GM21360 (cell line): ENCODE measurements around the gene KIFBP.
"Not testable (repeated sequence)": the region's sequence is repeated elsewhere in the genome, so short reads cannot be mapped to it uniquely, and the experiment has no call there.

Experiments used
- ATAC-seq: cut with Tn5 transposase; IDR thresholded peaks from one replicate; pipeline ENCODE4 v1.9.1; 2021; ENCODE audit warnings: mild to moderate bottlenecking, moderate library complexity; ENCODE audit not compliant: unreplicated experiment

KIFBP gene, protein sequence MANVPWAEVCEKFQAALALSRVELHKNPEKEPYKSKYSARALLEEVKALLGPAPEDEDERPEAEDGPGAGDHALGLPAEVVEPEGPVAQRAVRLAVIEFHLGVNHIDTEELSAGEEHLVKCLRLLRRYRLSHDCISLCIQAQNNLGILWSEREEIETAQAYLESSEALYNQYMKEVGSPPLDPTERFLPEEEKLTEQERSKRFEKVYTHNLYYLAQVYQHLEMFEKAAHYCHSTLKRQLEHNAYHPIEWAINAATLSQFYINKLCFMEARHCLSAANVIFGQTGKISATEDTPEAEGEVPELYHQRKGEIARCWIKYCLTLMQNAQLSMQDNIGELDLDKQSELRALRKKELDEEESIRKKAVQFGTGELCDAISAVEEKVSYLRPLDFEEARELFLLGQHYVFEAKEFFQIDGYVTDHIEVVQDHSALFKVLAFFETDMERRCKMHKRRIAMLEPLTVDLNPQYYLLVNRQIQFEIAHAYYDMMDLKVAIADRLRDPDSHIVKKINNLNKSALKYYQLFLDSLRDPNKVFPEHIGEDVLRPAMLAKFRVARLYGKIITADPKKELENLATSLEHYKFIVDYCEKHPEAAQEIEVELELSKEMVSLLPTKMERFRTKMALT

DNA sequence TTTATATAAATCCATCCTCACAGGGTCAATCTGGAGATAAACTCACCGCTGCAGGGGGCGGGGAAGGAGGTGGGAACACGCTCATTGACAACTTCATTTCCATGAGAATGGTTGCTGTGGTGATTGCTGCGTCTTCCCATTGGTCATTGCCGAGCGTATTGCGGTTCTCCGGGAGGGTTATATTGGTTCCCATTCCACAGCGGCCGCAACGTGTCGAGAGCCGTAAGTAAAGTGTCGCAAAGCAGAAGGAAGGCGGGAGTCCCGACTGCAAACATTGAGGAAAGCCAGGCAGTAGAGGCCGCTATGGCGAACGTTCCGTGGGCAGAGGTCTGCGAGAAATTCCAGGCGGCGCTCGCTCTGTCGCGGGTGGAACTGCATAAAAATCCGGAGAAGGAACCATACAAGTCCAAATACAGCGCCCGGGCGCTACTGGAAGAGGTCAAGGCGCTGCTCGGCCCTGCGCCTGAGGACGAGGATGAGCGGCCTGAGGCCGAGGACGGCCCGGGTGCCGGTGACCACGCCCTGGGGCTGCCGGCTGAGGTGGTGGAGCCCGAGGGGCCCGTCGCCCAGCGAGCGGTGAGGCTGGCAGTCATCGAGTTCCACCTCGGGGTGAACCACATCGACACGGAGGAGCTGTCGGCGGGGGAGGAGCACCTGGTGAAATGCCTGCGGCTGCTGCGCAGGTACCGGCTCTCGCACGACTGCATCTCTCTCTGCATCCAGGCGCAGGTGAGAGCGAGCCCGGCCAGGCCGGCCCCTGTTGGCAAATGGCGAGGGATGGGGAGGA lies at the start of gene KIFBP:
TSS of gene KIFBP (plus strand) at position 274 of the 787 bp plus-strand sequence. CDS start at position 304, 30 bp downstream.
- ATAC-seq, result peak; percentile 71

DNA sequence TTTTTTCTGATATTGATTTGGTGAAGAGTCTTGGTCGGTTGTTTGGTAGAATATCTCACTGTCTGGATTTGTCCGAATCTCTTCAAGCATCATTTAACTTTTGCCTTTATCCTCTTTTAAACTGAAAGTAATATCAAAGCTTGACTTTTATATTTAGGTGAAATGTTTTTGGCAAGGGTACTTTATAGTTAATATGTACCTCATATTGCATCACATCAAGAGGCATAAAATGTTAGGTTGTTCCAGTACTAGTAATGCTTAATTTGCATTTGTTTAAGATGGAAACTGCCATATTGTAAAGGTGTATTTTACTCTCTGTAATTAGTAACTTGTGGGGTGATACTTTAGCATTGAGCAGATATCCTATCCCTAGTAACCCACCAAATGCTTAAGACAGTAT lies 49.7 kb upstream of the KIFBP start:
- ATAC-seq, result no peak

DNA sequence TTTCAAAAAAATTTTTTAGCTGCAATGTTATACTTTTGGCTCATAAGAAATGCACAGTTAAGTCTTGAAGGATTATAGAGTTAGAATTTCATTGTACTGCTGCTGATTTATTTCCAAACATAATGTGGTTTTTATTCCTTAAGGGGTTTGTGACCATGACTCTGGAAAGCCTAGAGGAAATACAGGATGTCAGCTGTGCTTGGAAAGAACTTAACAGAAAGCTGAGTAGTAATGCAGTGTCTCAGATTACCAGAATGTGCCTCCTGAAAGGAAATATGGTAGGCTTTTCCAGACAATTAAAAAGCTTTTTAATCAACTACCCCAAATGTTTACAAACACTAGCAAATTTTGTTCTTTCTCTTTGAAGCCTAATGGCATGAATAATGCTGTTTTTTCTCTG lies 47.7 kb upstream of the KIFBP start:
- not testable (repeated sequence) for ATAC-seq

DNA sequence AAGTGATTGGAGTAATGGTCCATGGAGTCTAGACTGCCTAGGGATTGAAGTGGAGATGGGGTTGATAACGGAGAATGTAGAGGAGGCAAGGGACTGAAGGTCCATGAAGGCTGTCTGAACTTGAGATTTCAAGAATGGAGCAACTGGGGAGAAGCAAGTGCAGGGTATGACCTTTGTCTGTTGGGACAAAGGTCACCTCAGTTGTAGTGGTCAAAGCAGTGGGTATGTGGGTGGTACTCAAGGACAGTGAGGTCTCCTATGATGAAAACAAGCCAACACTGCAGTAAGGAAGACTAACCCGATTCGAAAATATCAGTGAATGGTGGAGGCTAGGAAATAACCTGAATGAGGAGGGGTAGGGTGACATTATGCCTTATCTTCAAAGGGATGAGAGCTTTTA lies 38.0 kb upstream of the KIFBP start:
- no peak for ATAC-seq

DNA sequence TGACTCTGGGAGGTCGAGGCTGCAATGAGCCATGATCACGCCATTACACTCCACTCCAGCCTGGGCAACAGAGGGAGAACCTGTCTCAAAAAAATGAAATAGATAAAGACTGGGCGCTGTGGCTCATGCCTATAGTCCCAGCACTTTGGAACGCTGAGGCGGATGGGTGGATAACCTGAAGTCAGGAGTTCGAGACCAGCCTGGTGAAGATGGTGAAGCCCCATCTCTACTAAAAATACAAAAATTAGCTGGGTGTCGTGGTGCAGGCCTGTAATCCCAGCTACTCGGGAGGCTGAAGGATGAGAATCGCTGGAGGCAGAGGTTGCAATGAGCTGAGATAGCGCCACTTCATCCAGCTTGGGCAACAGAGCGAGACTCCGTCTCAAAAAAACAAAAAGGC lies 33.7 kb upstream of the KIFBP start:
- ATAC-seq, result no peak

DNA sequence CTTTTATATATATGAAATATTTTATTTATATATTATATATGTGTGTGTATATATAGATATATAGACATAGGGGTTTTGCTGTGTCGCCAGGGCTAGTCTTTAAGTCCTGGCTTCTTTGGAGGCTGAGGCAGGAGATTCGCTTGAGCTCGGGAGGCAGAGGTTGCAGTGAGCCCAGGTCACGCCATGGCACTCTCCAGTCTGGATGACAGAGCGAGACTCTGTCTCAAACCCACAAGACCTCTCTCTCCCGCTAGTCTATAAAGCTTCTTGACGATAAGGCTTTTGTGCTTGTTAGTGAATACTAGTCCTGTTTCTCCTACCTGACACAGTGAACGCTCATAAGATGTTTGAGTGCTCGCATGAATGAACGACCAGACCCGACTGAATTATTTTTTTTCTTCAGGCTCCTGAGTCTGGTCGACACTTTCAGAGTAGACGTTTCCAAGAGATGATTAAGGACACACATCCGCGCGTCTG lies 33.2 kb upstream of the KIFBP start:
- ATAC-seq, result peak; percentile 4

DNA sequence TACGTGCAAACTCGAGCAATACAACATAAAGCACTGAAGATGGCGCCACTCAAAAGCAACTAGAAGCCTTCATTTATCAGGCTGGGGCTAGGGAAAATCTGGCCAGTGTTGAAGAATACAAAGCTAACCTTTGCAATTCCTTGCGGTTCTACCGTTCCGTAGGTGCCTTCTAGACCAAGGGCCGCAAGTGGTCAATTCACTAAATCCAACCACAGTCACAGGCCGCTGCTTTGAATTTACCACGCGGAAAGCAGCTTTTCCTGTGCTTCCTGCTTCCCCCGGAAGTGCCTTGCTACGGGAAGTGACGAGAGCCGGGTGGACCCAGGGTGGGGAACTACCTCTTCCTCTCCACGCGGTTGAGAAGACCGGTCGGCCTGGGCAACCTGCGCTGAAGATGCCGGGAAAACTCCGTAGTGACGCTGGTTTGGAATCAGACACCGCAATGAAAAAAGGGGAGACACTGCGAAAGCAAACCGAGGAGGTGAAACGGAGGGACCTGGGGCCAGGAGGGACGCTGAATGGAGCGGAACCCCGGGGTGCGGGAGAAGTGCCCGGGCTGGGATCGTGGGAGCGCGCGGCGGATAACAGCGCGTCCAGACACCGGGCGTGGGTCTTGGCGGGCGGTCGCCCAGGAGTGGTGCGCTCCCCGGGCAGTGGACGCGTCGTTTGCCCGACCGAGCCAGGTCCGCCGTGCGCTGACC lies 32.6 kb upstream of the KIFBP start, which contains the start of gene DDX21:
TSS of gene DDX21 (plus strand) at position 339 of the 701 bp plus-strand sequence. CDS start at position 395, 56 bp downstream.
- ATAC-seq, result peak; percentile 68

DNA sequence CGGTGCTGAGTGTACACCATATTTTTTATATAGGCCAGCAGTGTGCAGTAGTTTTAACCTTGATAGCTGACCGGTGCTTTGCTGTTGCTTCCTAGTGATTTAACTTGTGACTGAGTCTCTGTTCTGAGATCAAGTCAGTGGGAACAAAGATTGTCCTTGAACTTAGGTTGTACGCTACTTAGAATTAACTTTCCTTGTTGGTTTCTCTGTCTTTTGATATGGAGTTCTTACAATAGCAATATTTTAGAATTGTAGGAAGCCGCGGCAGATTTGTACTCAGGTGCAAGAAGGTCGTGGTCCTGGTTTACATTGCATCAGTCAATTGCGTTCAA lies 31.4 kb upstream of the KIFBP start:
- ATAC-seq, result no peak

DNA sequence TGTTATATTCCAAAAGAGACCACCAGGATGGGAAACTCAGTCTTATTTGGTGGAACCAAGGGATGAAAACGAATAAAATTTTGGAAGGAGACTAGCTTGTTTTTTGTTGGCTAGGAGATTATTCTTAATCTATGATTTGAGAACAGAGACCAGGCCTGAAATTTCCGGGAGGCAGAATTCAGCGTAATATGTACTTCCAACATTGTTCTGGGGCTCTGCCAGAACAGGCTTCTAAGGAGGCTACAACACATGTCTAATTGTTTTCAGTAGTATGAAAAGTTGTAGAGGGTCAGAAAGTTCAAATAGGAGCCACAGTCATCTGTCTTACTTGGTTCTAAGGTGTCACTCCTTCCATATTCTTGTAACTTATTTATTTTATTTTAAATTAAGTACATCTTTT lies 30.9 kb upstream of the KIFBP start:
- no peak for ATAC-seq

DNA sequence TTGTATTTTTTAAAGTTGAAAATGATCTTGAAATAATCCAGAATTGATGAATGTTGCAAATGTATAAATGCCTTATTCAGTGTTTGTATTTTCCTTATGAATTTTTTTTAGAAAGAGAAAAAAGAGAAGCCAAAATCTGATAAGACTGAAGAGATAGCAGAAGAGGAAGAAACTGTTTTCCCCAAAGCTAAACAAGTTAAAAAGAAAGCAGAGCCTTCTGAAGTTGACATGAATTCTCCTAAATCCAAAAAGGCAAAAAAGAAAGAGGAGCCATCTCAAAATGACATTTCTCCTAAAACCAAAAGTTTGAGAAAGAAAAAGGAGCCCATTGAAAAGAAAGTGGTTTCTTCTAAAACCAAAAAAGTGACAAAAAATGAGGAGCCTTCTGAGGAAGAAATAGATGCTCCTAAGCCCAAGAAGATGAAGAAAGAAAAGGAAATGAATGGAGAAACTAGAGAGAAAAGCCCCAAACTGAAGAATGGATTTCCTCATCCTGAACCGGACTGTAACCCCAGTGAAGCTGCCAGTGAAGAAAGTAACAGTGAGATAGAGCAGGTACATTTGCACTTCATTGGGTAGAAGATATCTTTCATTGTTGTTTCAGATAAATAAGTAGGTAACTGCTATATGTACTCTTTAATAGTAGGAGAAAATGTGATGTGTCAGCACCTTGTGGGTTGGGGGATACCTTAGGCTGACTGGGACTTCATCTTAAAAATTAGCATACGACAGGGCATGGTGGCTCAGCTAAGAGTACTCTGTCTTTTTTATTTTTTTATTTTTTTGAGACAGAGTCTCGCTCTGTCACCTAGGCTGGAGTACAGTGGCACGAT lies 28.7 kb upstream of the KIFBP start:
- no peak for ATAC-seq

DNA sequence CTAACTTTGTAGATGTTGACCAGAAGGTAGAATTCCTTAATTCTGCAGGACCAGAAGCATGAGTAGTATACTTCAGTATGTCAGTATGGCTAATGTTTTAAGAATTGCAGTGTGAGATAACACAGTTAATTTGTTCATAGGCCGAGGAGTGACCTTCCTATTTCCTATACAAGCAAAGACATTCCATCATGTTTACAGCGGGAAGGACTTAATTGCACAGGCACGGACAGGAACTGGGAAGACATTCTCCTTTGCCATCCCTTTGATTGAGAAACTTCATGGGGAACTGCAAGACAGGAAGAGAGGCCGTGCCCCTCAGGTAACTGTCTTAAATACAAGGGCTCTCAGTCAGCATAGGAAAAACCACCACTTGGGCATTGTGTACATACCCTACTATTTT lies 25.5 kb upstream of the KIFBP start:
- no peak for ATAC-seq

DNA sequence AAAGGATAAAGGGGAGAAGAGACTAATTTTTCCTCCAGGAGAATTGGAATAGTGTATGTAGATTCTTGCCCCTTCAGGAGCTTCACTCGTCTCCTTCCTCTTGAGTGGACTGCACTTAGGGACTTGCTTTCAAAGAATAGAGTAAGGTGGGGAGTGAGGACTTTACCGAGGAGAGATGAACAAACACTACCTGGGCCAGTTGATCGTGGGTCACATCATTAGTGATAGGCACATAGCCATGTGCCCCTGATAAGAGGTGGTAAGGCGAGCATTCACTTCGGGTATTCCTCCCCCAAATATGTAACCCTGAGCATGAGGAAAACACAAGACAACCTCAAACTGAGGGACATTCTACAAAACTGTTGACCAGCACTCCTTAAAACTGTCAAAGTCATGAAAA lies 14.6 kb upstream of the KIFBP start:
- no peak for ATAC-seq

DNA sequence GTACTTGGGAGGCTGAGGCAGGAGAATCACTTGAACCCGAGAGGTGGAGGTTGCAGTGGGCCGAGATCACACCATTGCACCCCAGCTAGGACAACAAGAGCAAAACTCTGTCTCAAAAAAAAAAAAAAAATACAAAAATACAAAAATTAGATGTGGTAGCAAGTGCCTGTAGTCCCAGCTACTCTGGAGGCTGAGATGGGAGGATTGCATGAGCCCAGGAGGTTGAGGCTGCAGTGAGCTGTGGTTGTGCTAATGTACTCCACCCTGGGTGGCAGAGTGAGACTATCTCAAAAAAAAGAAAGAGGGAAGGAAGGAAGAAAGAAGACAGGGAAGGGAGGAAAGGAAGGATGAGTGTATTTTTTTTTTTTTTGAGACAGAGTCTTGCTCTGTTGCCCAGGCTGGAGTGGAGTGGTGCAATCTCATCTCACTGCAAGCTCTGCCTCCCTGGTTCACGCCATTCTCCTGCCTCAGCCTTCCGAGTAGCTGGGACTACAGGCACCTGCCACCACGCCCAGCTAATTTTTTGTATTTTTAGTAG lies 12.6 kb upstream of the KIFBP start:
- not testable (repeated sequence) for ATAC-seq

DNA sequence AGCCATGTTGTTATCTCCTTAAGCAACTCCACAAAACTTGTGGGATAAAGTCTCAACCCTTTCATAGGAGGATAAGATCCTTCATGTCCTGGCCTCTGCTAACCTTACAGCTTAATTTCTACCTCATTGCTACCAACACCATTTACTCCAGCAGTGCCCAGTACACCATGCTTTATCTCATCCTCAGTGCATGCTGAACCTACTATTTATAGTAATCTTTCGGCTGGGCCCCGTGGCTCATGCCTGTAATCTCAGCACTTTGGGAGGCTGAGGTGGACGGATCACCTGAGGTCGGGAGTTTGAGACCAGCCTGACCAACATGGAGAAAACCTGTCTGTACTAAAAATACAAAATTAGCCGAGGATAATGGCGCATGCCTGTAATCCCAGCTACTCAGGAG lies 8.9 kb upstream of the KIFBP start:
- ATAC-seq, result not testable (repeated sequence)

DNA sequence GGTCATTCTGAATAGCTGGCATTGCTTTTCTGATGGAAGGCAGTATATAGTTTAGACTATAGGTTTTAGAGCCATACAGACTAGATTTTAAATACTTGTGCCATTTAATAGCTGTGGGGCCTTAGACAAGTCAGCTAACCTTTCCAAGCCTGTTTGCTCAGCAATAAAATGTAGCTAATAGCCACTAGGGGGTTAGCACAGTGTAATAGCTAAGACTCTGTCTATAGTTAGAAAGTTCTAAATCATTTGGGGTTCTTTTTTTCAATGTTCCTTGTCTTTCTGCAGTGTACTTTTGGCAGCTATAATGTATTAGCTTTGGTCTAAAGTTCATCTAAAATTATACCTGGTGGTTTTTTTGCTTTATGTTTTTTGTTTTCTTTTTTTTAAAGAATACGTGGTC lies 7.5 kb upstream of the KIFBP start:
- ATAC-seq, result no peak

DNA sequence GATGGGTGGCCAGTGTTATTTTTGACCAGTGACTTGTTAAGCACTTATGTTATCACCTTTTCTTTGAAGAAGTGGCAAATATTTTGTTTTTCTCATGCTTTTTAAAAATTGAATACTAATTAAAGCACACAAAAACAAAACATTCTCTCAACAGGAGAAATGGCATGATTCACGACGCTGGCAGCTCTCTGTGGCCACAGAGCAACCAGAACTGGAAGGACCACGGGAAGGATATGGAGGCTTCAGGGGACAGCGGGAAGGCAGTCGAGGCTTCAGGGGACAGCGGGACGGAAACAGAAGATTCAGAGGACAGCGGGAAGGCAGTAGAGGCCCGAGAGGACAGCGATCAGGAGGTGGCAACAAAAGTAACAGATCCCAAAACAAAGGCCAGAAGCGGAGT lies 6.2 kb upstream of the KIFBP start:
- no peak for ATAC-seq

DNA sequence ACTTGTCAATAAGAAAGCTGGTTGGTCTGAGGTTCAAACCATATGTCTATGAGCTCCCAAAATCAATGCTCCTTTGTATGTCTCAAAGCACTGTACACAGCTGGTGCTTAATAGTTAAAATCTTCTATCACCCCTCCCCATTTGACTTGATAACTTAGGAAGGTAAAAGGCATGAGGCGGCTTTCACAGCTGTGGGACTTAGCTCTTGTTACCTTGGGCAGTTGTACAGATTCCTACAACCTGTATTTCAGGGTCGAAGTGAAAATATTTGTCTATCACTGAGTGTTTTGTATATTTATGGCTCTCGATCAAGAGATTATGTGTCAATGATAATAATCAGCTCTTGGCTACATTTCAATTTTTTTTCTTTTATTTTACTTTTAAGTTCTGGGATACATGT lies 992 bp upstream of the KIFBP start:
- no peak for ATAC-seq

DNA sequence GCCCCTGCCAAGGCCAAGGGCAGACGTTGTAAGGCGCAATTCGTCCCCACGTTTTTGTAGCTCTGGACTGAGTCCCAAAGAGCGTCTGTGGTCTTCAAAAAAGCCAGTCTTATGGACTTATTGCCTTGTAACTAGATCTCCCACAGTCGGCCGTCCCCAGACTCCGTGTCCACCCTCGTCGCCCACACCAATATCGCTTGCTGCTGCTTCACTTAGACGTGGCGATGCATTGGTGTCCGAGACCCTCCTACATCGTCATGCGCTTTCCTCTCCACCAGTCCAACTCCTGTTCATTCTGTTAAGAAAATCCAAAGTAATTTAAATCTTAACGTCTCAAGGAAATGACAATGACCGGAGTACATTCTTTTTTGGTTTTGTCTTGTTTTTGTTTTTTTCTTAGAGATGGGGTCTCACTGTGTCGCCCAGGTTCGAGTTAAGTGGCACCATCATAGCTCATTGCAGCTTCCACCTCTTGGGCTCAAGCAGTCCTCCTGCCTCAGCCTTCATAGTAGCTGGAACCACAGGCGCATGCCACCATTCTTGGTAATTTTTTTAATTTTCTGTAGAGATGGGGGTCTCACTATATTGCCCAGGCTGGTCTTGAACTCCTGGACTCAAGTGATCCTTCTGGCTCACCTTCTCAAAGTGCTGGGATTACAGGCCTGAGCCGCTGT lies 851 bp downstream of the KIFBP start:
- no peak for ATAC-seq
